Activated T-cell treated with anti-CD3 and anti-CD28 coated beads, Interleukin-2, amount 50 U/mL, for 24 hours (primary cell): ENCODE data around the gene SMG1.
"Not testable (repeated sequence)": the region's sequence is repeated elsewhere in the genome, so short reads cannot be mapped to it uniquely, and the experiment has no call there.

Source experiments
- DNase-seq: peaks from one replicate; pipeline ENCODE4 v3.0.0-alpha.2; 2020
- H3K27ac Mint-ChIP-seq: 2 replicates; pipeline ENCODE4 v1.8.0; 2020; ENCODE audit warnings: mild to moderate bottlenecking, mixed read lengths
- H3K27me3 Mint-ChIP-seq: 2 replicates; pipeline ENCODE4 v1.8.0; 2020; ENCODE audit warnings: mixed read lengths
- H3K36me3 Mint-ChIP-seq: 2 replicates; pipeline ENCODE4 v1.8.0; 2020; ENCODE audit warnings: low read depth, mixed read lengths
- H3K4me1 Mint-ChIP-seq: 2 replicates; pipeline ENCODE4 v1.8.0; 2020; ENCODE audit warnings: low read depth, mixed read lengths
- H3K4me3 Mint-ChIP-seq: 2 replicates; pipeline ENCODE4 v1.8.0; 2020; ENCODE audit warnings: mild to moderate bottlenecking, moderate library complexity, mixed read lengths
- H3K9me3 Mint-ChIP-seq: 2 replicates; pipeline ENCODE4 v1.8.0; 2020; ENCODE audit warnings: mixed read lengths

SMG1 gene

GRCh38 chr16:18945233-18945632 is 19.0 kb upstream of the SMG1 start:
- Mint-ChIP-seq H3K4me3 (no peak overlapping the region), H3K27ac (no peak overlapping the region)

DNA sequence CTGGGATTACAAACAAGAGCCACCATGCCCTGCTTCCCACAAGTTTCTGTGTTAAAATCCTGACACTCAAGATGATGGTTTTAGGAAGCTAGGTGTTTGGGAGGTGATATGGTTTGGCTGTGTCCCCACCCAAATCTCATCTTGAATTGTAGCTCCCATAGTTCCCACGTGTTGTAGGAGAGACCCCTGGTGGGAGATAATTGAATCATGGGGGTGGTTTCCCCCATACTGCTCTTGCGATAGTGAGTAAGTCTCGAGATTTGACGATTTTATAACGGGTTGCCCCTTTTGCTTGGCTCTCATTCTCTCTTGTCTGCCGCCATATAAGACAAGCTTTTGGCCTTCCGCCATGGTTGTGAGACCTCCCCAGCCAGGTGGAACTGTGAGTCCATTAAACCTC is 17.2 kb upstream of the SMG1 start:
- Mint-ChIP-seq H3K4me3 (no peak overlapping the region), H3K27ac (no peak overlapping the region), H3K4me1 (peaks cover 15% of the 10 kb centered on the region), H3K36me3 (no peaks in the 10 kb centered on the region), H3K9me3 (no peaks in the 10 kb centered on the region), H3K27me3 (no peaks in the 10 kb centered on the region)
- no peak for DNase-seq

More at GRCh38 chr16:18945233-18945632, 19.0 kb upstream of the SMG1 start:
- peaks cover 15% of the 10 kb centered on the region for H3K4me1 Mint-ChIP-seq
- H3K9me3 Mint-ChIP-seq: no peaks in the 10 kb centered on the region
- no peak for DNase-seq
- no peaks in the 10 kb centered on the region for H3K36me3 Mint-ChIP-seq
- no peaks in the 10 kb centered on the region for H3K27me3 Mint-ChIP-seq

- no peak for DNase-seq
- Mint-ChIP-seq H3K4me3 (no peak overlapping the region), H3K9me3 (no peaks in the 10 kb centered on the region), H3K4me1 (peaks cover 15% of the 10 kb centered on the region), H3K27me3 (no peaks in the 10 kb centered on the region), H3K36me3 (no peaks in the 10 kb centered on the region), H3K27ac (no peak overlapping the region)
These were observed 15.9 kb upstream of the SMG1 start for GRCh38 chr16:18942061-18942460.

GRCh38 chr16:18941471-18941870 is 15.3 kb upstream of the SMG1 start:
- Mint-ChIP-seq H3K27ac (no peak overlapping the region), H3K4me3 (no peak overlapping the region), H3K36me3 (no peaks in the 10 kb centered on the region), H3K9me3 (no peaks in the 10 kb centered on the region), H3K4me1 (peaks cover 11% of the 10 kb centered on the region), H3K27me3 (no peaks in the 10 kb centered on the region)
- no peak for DNase-seq

GRCh38 chr16:18938986-18939385 is 12.8 kb upstream of the SMG1 start:
- Mint-ChIP-seq H3K27me3 (no peaks in the 10 kb centered on the region), H3K27ac (no peak overlapping the region), H3K9me3 (no peaks in the 10 kb centered on the region), H3K4me3 (no peak overlapping the region), H3K4me1 (no peaks in the 10 kb centered on the region), H3K36me3 (no peaks in the 10 kb centered on the region)
- no peak for DNase-seq

- Mint-ChIP-seq H3K4me1 (no peaks in the 10 kb centered on the region), H3K9me3 (no peaks in the 10 kb centered on the region), H3K4me3 (no peak overlapping the region), H3K27ac (no peak overlapping the region), H3K27me3 (no peaks in the 10 kb centered on the region), H3K36me3 (no peaks in the 10 kb centered on the region)
- no peak for DNase-seq
These were observed 11.2 kb upstream of the SMG1 start for GRCh38 chr16:18937390-18937789.

GRCh38 chr16:18936727-18937340 is 10.6 kb upstream of the SMG1 start:
- Mint-ChIP-seq H3K9me3 (no peaks in the 10 kb centered on the region), H3K36me3 (no peaks in the 10 kb centered on the region), H3K27me3 (no peaks in the 10 kb centered on the region), H3K4me1 (no peaks in the 10 kb centered on the region), H3K4me3 (no peak overlapping the region), H3K27ac (no peak overlapping the region)
- no peak for DNase-seq

GRCh38 chr16:18933501-18933900 is 7.3 kb upstream of the SMG1 start:
- Mint-ChIP-seq H3K4me1 (peaks cover 1% of the 10 kb centered on the region), H3K27me3 (no peaks in the 10 kb centered on the region), H3K27ac (no peak overlapping the region), H3K4me3 (no peak overlapping the region), H3K9me3 (no peaks in the 10 kb centered on the region), H3K36me3 (no peaks in the 10 kb centered on the region)
- no peak for DNase-seq

DNA sequence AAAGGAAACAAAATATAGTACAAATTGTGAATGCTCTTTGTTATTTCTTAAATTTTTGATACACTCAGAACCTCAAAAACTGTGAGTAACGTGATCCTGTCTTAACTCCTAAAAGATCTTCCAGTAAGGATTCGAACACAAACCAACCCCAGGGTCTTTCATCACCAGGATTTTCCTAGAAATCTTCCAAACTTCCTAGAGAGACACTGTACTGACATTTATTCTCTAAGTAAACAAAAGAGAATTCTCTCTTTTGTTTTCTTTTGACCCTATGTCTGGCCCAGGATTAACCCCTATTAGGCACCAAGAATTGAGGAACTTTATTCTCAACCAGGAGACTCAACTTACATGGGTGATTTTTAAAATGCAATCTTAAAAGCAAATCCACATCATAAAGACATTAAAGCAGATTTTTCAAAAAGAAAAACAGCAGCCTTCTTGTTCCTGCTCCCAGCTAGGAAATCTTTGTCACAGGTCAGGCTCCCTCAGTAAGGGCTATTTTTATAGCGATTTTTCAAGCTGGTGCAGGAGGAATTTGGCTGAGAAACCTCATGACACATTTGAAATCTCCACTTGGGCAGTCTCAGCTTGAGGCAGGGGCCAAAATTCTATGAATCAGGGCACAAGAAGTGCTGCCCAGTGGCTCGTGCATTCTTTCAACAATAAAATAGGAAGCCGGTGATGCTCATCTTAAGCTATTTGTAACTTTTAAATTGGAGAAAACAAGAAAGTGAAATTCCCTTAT is 6.2 kb upstream of the SMG1 start:
- H3K36me3 Mint-ChIP-seq: no peaks in the 10 kb centered on the region
- H3K4me1 Mint-ChIP-seq: peaks cover 5% of the 10 kb centered on the region
- no peaks in the 10 kb centered on the region for H3K9me3 Mint-ChIP-seq
- DNase-seq: no peak
- no peak overlapping the region for H3K4me3 Mint-ChIP-seq
- H3K27ac Mint-ChIP-seq: no peak overlapping the region
- no peaks in the 10 kb centered on the region for H3K27me3 Mint-ChIP-seq

DNA sequence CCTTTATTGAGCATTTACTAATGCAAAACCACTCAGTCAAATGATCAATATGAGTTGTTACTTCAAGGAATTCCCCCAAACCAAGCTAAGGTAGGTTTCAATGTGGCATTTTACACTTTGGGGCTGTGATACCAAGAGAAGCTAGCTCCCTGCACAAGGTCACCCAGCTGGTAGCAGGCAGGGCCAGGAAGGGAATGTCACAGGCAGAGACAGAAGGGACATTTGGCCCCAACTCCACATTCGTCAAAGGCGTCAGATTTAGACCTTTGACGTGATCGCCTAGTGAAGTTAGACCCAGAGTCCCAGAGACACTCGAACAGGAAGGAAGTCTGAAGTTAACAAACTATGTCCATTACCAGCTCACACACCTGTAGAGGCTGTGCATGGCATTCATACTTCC is 5.5 kb upstream of the SMG1 start:
- Mint-ChIP-seq H3K4me1 (peaks cover 10% of the 10 kb centered on the region), H3K4me3 (no peak overlapping the region), H3K27me3 (no peaks in the 10 kb centered on the region), H3K27ac (no peak overlapping the region), H3K36me3 (no peaks in the 10 kb centered on the region), H3K9me3 (no peaks in the 10 kb centered on the region)
- no peak for DNase-seq

- not testable (repeated sequence) for H3K36me3 Mint-ChIP-seq, H3K4me3 Mint-ChIP-seq, H3K27me3 Mint-ChIP-seq, H3K9me3 Mint-ChIP-seq, DNase-seq, H3K27ac Mint-ChIP-seq
- peaks cover 14% of the 10 kb centered on the region for H3K4me1 Mint-ChIP-seq
These were observed 3.9 kb upstream of the SMG1 start for GRCh38 chr16:18930095-18930494.

DNA sequence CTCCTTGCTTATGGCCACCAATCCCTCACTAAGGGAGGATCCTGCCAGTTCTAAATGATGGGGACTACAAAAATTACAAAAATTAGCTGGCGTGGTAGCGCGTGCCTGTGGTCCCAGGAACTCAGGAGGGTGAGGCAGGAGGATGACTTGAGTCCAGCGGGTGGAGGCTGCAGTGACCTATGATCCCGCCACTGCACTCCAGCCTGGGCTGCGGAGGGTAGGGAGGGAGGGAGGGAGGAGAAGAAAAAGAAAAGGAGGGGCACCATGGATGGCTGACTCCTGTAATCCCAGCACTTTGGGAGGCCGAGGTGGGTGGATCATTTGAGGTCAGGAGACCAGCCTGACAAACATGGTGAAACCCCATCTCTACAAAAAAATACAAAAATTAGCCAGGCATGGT is 1.9 kb upstream of the SMG1 start:
- DNase-seq, H3K27me3 Mint-ChIP-seq, H3K9me3 Mint-ChIP-seq, H3K4me3 Mint-ChIP-seq: not testable (repeated sequence)
- H3K4me1 Mint-ChIP-seq: peaks cover 23% of the 10 kb centered on the region
- H3K27ac Mint-ChIP-seq: peak overlapping the region; percentile 50
- peaks cover 18% of the 10 kb centered on the region for H3K36me3 Mint-ChIP-seq

DNA sequence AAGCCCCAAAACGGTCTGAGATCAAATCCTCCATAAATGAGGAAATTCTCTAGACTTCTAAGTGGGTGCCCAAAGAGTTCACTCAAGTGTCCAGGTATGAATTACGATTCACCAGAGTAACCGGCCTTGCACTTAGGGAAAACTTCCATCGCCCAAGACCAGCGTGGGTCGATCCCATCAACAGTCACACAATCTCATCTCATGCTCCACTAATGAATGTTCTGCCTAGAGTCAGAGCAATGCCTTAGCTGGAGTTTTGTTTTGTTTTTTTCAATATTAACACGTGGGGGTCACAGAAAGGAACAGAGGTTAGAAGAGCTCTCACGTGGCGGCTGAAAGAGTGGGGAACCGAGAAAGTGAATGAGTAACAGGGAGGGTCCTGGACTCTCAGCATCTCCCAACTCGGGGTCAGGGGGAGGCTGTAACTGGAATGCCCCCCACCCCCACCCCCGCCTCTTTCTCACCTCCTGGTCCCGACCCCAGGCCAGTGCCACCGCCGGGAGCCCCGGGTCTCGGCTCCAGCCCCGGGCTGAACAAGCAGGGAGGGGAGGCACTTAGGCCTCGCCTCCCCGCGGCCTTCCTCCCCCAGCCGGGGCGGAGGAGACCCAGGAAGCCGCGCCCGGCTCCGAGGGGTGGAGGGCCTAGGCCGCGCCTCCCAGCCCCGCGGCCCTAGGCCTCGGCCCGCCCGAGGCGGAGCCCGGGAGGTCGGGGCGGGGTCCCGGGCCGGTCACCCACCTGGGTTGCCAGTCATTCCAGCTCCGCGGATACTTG is 808 bp downstream of the SMG1 start:
- not testable (repeated sequence) for DNase-seq, H3K9me3 Mint-ChIP-seq, H3K27me3 Mint-ChIP-seq
- Mint-ChIP-seq H3K36me3 (peaks cover 30% of the 10 kb centered on the region), H3K4me1 (peaks cover 39% of the 10 kb centered on the region), H3K27ac (peak overlapping the region; percentile 98), H3K4me3 (peak overlapping the region; percentile 95)

DNA sequence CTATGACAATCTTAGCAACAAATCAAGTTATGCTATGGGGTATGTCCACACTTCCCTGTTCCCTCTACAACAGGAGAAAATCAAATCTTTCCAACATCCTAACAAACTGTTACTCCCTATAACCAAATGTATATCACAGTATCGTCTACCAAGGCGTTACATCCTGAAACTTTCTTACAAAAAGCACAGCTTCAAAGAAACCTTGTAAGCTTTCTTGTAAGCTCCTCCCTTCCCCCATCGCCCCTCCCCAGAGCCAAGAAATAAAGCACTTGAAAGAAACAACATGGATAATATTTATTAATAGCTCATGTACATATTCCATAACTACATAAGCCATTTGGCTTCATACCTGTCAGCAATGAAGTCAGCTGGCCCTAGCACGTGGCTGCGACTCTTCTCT is 2.3 kb downstream of the SMG1 start:
- not testable (repeated sequence) for DNase-seq, H3K9me3 Mint-ChIP-seq, H3K27me3 Mint-ChIP-seq
- peak overlapping the region; percentile 98 for H3K27ac Mint-ChIP-seq
- H3K36me3 Mint-ChIP-seq: peaks cover 38% of the 10 kb centered on the region
- peak overlapping the region; percentile 95 for H3K4me3 Mint-ChIP-seq
- peaks cover 46% of the 10 kb centered on the region for H3K4me1 Mint-ChIP-seq

DNA sequence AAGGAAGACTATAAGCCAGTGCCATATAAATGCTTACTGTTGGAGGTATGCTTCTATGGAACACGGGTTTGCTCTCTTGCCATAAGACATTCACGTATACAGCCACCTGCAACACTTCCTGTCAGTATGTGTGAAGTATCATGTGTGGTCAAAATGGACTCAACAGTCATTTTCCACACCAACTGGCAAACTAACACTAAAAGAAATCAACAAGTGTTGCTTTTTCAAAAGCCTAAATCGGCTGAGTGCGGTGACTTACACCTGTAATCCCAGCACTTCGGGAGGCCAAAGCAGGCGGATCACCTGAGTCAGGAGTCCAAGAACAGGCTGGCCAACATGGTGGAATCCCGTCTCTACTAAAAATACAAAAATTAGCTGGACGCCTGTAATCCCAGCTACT is 3.1 kb downstream of the SMG1 start:
- Mint-ChIP-seq H3K4me3 (peak overlapping the region; percentile 95), H3K4me1 (peaks cover 52% of the 10 kb centered on the region), H3K36me3 (peaks cover 42% of the 10 kb centered on the region), H3K27ac (peak overlapping the region; percentile 90)
- not testable (repeated sequence) for H3K9me3 Mint-ChIP-seq, H3K27me3 Mint-ChIP-seq
- DNase-seq: peak; percentile 16
